NB4 (cell line): ENCODE measurements around the gene FAM163B.

Experiments
- DNase-seq: peaks from one replicate; pipeline ENCODE4 v3.0.0; 2010; ENCODE audit warnings: low read depth
- H3K4me3 ChIP-seq: one replicate; pipeline ENCODE4 v1.5.1; 2011; ENCODE audit warnings: mild to moderate bottlenecking, low read depth, low read length, moderate library complexity
- MYC ChIP-seq: IDR thresholded peaks from 2 replicates; pipeline ENCODE4 v1.6.1; 2011; ENCODE audit warnings: low read depth, low read length
- POLR2A ChIP-seq: IDR thresholded peaks from 2 replicates; pipeline ENCODE4 v1.6.1; 2011; ENCODE audit warnings: mild to moderate bottlenecking; ENCODE audit not compliant: insufficient read length; ENCODE audit errors: extremely low read depth
- TF ChIP-seq, protein P1 (sequence below): IDR thresholded peaks from 2 replicates; pipeline ENCODE4 v1.6.1; 2011; ENCODE audit warnings: low read depth, low read length
- TF ChIP-seq, protein P2 (sequence below): IDR thresholded peaks from one replicate; pipeline ENCODE4 v1.5.1; 2012; ENCODE audit warnings: low read depth, low read length

The FAM163B gene

DNA sequence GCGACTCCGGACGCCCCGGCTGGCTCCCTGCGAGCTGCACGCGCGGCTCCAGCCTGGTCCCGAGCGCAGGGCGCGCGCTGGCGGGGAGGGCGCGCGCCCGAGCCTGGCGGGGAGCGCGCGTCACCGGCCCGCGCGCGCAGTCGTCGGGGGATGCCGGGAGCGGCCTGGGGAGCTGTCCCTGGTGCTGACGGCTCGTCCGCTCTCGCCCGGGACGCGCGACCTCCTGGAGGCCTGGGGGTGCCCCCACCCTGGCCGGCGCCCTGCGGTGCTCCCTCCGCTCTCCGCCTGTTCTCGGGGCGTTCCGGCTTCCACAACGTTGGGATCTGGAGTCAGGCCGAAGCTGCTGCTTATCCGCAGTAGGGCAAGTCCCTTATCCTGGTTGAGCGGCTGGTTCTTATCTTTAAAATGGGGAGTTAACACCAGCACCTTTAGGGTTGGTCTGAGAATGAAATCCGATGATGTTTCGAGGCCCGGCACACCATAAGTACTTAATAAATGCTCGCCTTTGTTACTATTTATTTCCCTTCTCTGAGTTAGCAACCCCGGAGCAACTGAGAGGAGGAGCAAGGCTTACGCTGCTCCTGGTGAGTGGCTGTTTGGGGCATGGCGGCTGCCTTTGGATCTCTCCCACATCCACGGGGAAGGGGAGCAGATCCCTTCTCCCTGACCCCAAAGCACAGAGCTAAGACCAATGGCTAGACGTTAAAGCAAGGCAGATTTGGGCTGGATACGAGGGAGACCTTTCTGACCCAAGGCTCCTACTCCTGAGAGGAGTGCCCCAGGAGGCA, at the start of gene FAM163B:
Gene FAM163B (minus strand): TSS at position 79 of the 788 bp plus-strand sequence. CDS start 29,166 bp downstream, outside the sequence.
- no peak for TF ChIP-seq MYC
- TF ChIP-seq, protein P1, sequence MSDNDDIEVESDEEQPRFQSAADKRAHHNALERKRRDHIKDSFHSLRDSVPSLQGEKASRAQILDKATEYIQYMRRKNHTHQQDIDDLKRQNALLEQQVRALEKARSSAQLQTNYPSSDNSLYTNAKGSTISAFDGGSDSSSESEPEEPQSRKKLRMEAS = no peak
- no peak for TF ChIP-seq POLR2A
- TF ChIP-seq, protein P2, sequence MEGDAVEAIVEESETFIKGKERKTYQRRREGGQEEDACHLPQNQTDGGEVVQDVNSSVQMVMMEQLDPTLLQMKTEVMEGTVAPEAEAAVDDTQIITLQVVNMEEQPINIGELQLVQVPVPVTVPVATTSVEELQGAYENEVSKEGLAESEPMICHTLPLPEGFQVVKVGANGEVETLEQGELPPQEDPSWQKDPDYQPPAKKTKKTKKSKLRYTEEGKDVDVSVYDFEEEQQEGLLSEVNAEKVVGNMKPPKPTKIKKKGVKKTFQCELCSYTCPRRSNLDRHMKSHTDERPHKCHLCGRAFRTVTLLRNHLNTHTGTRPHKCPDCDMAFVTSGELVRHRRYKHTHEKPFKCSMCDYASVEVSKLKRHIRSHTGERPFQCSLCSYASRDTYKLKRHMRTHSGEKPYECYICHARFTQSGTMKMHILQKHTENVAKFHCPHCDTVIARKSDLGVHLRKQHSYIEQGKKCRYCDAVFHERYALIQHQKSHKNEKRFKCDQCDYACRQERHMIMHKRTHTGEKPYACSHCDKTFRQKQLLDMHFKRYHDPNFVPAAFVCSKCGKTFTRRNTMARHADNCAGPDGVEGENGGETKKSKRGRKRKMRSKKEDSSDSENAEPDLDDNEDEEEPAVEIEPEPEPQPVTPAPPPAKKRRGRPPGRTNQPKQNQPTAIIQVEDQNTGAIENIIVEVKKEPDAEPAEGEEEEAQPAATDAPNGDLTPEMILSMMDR = no peak
- no peak within 1 kb of the TSS for H3K4me3 ChIP-seq
- no peak for DNase-seq

DNA sequence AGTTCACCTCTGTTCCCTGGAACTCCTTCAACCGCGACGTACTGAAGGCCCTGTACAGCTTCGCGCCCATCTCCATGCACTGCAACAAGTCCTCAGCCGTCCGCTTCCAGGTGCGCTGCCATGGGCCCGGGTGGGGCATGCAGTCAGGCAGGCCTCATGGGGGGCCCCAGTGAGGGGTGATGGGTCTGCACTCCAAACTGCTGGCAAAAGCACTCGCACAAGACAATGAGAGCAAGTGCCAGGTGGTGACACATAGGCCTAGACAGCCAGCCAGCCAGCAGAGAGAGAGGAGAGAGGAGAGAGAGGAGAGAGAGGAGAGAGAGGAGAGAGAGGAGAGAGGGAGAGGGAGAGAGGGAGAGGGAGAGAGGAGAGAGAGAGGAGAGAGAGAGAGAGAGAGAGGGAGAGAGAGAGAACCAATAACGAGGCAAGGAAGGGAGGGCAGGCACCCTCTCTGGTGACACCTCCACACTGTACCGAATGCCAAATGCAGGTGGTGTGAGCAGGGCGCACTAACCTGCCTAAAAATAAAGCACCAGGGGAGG, 48.0 kb upstream of the FAM163B start:
- no peak for DNase-seq
- no peak overlapping the region for H3K4me3 ChIP-seq
- TF ChIP-seq POLR2A = no peak
- TF ChIP-seq, protein P2 = no peak
- TF ChIP-seq, protein P1 = no peak
- no peak for TF ChIP-seq MYC

DNA sequence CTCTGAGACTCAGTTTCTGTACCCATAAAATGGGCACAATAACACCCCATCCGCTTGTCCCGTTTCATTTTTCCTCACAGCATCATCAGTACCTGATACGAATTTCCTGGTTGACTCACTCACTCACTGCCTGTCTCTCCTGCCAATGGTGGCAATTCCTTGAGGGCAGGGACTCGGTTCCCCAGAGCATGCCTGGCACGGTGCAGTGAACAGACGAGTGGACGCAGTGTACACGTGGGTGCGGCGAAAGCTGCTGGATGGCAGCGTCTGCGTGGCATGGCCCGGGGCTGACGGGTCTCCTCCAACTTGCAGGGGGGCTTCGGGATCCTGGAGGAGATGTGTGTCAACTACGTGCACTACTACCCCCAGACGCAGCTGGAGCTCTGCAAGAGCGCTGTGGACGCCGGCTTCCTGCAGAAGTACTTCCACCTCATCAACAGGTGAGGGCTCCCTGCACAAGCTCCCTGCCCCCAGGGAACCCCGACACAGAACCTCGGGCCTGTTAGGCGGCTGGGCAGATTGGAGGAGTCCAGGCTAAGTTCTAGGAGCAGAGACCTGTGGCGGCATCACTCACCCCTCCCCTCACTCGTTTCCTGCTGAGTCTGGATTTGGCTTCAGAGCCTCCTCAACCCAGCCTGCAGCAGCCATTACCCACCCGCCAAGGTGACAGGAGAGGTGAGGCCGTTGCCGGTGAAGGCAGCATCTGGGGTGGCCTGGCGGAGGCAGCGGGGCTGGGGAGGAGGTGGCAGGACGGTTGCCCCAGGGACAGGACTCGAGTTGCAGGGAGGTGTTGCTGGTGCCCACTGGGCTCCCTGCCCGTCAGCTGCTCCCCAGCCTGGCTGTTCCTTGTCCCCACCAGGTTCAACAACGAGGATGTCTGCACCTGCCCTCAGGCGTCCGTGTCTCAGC, 47.3 kb upstream of the FAM163B start:
- H3K4me3 ChIP-seq = no peak overlapping the region
- no peak for DNase-seq
- TF ChIP-seq, protein P2 = no peak
- no peak for TF ChIP-seq MYC
- TF ChIP-seq, protein P1 = no peak
- no peak for TF ChIP-seq POLR2A

DNA sequence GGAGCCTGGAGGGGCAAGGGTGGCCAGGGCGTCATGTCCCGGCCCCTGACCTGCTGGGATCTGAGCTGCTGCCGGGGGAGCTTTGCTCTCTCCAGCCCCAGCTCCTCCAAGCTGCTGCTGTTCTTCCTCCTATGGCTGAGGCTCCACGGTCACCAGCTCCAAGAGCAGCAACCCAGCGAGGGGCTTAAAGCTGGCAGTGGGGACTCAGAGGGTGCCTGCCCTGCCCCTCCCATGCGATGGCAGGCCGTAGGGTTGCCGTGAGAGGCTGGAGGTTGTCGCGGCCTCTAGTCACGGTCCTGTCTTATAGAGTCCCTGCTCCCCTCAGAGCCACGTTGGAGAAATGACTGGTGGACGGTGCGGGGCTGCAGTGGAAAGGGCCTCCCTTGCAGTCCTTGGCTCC, 46.5 kb upstream of the FAM163B start:
- no peak for DNase-seq
- H3K4me3 ChIP-seq = no peak overlapping the region
- no peak for TF ChIP-seq POLR2A
- TF ChIP-seq MYC = no peak
- TF ChIP-seq, protein P2 = no peak
- TF ChIP-seq, protein P1 = no peak

DNA sequence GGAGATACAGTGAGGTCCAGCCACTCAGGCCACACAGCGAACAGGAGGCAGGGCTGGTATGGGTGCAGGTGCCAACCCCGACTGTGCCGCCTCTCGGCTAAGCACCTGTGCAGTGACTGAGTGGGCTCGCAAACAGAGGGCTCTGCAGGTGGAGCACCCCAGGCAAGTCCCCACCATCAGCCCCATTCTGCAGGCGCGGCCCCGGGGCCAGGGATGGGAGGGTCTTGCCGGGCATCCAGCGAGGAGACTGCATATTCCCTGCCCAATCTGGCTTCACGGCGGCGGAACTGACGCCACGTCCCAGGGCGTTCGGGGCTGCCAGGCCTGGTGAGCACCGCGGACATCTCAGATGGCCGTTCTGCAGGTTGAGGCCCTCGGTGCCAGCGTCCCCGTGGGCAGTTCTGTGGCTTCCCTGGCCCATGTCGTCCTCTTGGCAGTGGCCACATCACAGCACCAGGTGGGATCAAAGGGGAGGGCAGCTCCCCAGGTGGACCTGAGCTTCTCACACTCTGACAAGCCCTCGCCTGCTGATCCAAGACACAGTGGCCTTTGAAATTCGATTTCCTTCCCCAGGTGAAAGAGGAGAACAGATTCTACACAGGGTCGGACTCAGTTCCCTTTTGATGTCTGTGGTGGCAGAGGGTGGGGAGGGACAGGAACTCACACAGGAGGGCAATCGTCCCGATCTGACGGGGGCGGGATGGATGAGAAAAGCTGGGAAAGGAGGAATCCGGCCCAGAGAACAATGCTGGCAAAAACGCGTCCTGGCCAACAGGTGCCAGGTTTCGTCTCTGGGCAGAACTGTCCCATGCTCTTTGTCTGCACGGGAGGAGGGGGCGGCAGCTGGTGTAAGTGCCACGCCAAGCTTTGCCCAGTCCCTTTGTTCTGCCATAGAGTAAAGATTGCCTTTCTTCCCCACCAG, 45.8 kb upstream of the FAM163B start:
- no peak for DNase-seq
- H3K4me3 ChIP-seq = no peak overlapping the region
- TF ChIP-seq MYC (no peak), POLR2A (no peak)
- TF ChIP-seq, protein P1 = no peak
- TF ChIP-seq, protein P2 = no peak
